Sigmoid colon (tissue), 7 donors: Measurements from ENCODE around the gene MARF1. TPM values are rescaled to one million over a fixed set of nuclear protein-coding genes. Genes with fewer than 3 reads are reported as not detected.
"Not testable (repeated sequence)": the region's sequence is repeated elsewhere in the genome, so short reads cannot be mapped to it uniquely, and the experiment has no call there.

Experiments
- DNase-seq: peaks from one replicate; pipeline ENCODE4 v3.0.0-alpha.2; 2019
- H3K27ac ChIP-seq, 4 donors: fragments of 200-600 bp; sonication (generic); one replicate each; pipeline ENCODE4 v1.5.1; 2016 to 2019; ENCODE audit warnings: mild to moderate bottlenecking in 1 of 4
- H3K27me3 ChIP-seq, 3 donors: fragments of 200-600 bp; sonication (generic); one replicate each; pipeline ENCODE4 v1.5.1; 2019; ENCODE audit warnings: mild to moderate bottlenecking in 1 of 3
- H3K36me3 ChIP-seq, 4 donors: fragments of 200-600 bp; sonication (generic); one replicate each; pipeline ENCODE4 v1.5.1; 2016 to 2019
- H3K4me1 ChIP-seq, 4 donors: fragments of 200-600 bp; sonication (generic); one replicate each; pipeline ENCODE4 v1.5.1; 2017 to 2019
- H3K4me3 ChIP-seq, 4 donors: fragments of 200-600 bp; sonication (generic); one replicate each; pipeline ENCODE4 v1.5.1; 2017 to 2019; ENCODE audit warnings: mild to moderate bottlenecking in 2 of 4, moderate library complexity in 1 of 4
- H3K9me3 ChIP-seq, 4 donors: fragments of 200-600 bp in 3 of 4; sonication (generic) in 3 of 4; one replicate each; pipeline versions ENCODE4 v1.5.1 to v1.6.1; 2013 to 2019
- CTCF ChIP-seq, 4 experiments: fragments of 450-650 bp in 3 of 4; fragments of 200-600 bp in 1 of 4; IDR thresholded peaks; one replicate each; pipeline ENCODE4 v1.5.1; 2016 to 2019; ENCODE audit warnings: antibody characterized with exemption in 4 of 4, mild to moderate bottlenecking in 3 of 4, moderate library complexity in 2 of 4
- EP300 ChIP-seq, 4 donors: sonication (generic); formaldehyde crosslinking; IDR thresholded peaks; one replicate each; pipeline ENCODE4 v1.6.1; 2017; ENCODE audit warnings: antibody characterized with exemption in 4 of 4
- POLR2A ChIP-seq, 2 donors: fragments of 450-650 bp; IDR thresholded peaks; one replicate each; pipeline ENCODE4 v1.6.1; 2016; ENCODE audit warnings: antibody characterized with exemption in 2 of 2, mild to moderate bottlenecking in 2 of 2, moderate library complexity in 2 of 2
- POLR2AphosphoS5 ChIP-seq, 4 donors: sonication (generic); formaldehyde crosslinking; IDR thresholded peaks; one replicate each; pipeline ENCODE4 v1.6.1; 2017; ENCODE audit warnings: antibody characterized with exemption in 4 of 4
- WGBS, 2 donors: extraction: QIAGEN DNeasy Blood & Tissue Kit; methylation state at CpG; one replicate each; pipeline ENCODE4 v1.1.7; 2013; 5-methylcytosine and 5-hydroxymethylcytosine counted together
- intact Hi-C: fragments of 100-400 bp; cut with DNase I; formaldehyde crosslinking; loops from one replicate; pipeline ENCODE4 v1.15.1; 2023
- polyA plus RNA-seq, 3 donors: library from polyadenylated mRNA; stranded (reverse); fragments of 200-250 nt; gene quantifications; one replicate each; pipeline ENCODE4 v1.2.3, GENCODE V29; 2013
- total RNA-seq, 4 donors: library from RNA; depleted of rRNA; stranded (reverse); fragments of >200 nt; gene quantifications; one replicate each; pipeline ENCODE4 v1.1.0, GENCODE V29; 2016
- donor health status: healthy with polysubstance abuse.
- donor health status: Bipolar disorder and iron deficiency.
- donor health status: healthy.

MARF1 gene
- total and polyA plus RNA-seq, 7 donors, result 13.8 to 76.7 (median 43.8) TPM

DNA sequence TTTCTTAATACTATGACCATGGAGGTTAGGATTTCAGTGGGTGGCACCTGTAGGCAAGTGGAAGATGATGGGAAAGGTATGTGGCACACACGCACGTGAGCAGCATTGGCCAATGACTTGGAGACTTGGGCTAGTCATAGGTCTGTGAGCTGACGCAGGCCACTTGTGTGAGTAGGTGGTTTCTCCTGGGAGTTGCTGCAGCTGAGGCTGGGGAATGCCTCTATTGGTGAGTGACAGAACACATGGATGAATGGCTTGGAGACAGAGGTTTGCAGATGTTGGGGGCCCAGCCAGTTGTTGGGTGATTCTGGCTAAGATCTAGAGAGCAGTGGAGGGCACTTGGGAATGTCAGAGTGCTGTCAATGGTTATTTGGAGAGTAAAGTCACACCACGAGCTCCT, 64.1 kb downstream of the MARF1 start:
- H3K9me3 ChIP-seq, result no peaks in the 10 kb centered on the region

GRCh38 chr16:15576960-15577958, 65.7 kb downstream of the MARF1 start:
- Histone ChIP-seq H3K36me3 (peaks cover 0 to 12% (median 5%) of the 10 kb centered on the region in 4 donors), H3K27ac (no peak overlapping the region), H3K4me1 (peaks cover 0 to 4% (median 2%) of the 10 kb centered on the region in 4 donors), H3K4me3 (no peak overlapping the region), H3K9me3 (no peaks in the 10 kb centered on the region), H3K27me3 (no peaks in the 10 kb centered on the region)
- TF ChIP-seq CTCF (IDR thresholded peaks at IDR 0.05), result no peak
- TF ChIP-seq POLR2AphosphoS5 (IDR thresholded peaks at IDR 0.05), result no peak
- TF ChIP-seq POLR2A (IDR thresholded peaks at IDR 0.05), result no peak
- TF ChIP-seq EP300 (IDR thresholded peaks at IDR 0.05), result no peak
- intact Hi-C loops, result no loop called here
- no peak for DNase-seq
- 17 to 77% methylated on average over 20 of the region's 20 CpGs for WGBS, 2 donors

More for the DNA sequence above, 64.1 kb downstream of the MARF1 start:
- TF ChIP-seq CTCF (IDR thresholded peaks at IDR 0.05) (no peak), POLR2A (IDR thresholded peaks at IDR 0.05) (no peak), EP300 (IDR thresholded peaks at IDR 0.05) (no peak), POLR2AphosphoS5 (IDR thresholded peaks at IDR 0.05) (no peak)
- DNase-seq, result no peak
- H3K27me3 ChIP-seq, result no peaks in the 10 kb centered on the region
- H3K4me3 ChIP-seq, result no peak overlapping the region
- H3K4me1 ChIP-seq, result no peaks in the 10 kb centered on the region
- H3K27ac ChIP-seq, result no peak overlapping the region
- intact Hi-C loops, result no loop called here
- WGBS, 2 donors, result 95 to 97% methylated on average over 4 of the region's 4 CpGs
- peaks cover 0 to 28% (median 11%) of the 10 kb centered on the region in 4 donors for H3K36me3 ChIP-seq

DNA sequence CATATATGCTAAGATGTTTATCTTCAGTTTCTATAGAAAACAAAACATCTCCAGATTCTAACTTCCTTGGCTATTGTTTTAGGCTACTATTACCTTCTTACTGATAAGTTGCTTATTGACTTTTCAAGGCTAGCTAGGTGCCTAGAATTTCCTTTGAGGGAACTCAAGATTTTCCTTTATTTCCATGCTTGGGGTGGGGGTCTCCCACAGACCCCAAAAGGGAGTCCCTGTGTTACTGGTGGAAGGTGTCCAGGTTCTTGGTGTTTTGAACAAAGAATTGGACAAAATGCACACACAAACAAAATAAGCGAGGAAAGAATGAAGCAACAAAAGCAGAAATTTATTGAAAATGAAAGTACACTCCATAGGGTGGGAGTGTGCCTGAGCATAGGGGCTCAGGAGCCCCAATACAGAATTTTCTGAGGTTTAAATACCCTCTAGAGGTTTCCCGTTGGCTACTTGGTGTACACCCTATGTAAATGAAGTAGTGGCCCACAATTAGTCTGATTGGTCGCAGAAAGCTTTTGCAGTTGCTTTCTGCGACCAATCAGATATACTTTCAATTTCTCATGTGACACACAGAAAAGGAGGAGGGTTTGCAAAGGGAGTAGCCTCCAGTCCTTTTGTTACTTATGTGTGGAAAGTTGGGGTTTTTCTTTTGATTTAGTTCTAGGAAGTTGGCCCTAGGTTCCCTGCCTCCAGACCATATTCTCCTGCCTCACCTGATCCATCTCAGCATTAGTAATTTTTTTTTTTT, 67.5 kb downstream of the MARF1 start:
- TF ChIP-seq POLR2A (IDR thresholded peaks at IDR 0.05), result no peak
- TF ChIP-seq CTCF (IDR thresholded peaks at IDR 0.05), result no peak
- TF ChIP-seq POLR2AphosphoS5 (IDR thresholded peaks at IDR 0.05), result no peak
- no peak for TF ChIP-seq EP300 (IDR thresholded peaks at IDR 0.05)
- H3K27ac ChIP-seq, result peak overlapping the region in 1 of 4 donors; percentile 4
- no peaks in the 10 kb centered on the region for H3K36me3 ChIP-seq
- 90 to 92% methylated on average over 4 of the region's 4 CpGs for WGBS, 2 donors
- no peaks in the 10 kb centered on the region for H3K9me3 ChIP-seq
- peaks cover 0 to 7% (median 3%) of the 10 kb centered on the region in 4 donors for H3K4me1 ChIP-seq
- no peak for DNase-seq
- no peak overlapping the region for H3K4me3 ChIP-seq
- intact Hi-C loops, result no loop called here
- H3K27me3 ChIP-seq, result no peaks in the 10 kb centered on the region

DNA sequence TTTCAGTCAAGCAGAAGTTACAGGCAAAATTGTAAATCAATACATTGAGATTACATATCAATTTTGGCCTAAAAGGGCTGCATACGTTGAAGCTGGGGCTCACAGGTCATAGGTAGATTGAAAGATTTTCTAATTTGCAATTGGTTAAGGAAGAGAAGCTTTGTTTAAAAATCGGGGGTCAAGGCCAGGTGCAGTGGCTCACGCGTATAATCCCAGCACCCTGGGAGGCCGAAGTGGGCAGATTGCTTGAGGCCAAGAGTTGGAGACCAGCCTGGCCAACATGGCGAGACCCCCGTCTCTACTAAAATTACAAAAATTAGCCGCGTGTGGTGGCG, 68.4 kb downstream of the MARF1 start:
- Histone ChIP-seq H3K9me3 (no peaks in the 10 kb centered on the region), H3K36me3 (peaks cover 0 to 2% (median 0%) of the 10 kb centered on the region in 4 donors), H3K4me3 (no peak overlapping the region), H3K27ac (no peak overlapping the region), H3K27me3 (no peaks in the 10 kb centered on the region), H3K4me1 (peaks cover 0 to 7% (median 3%) of the 10 kb centered on the region in 4 donors)
- DNase-seq, result no peak
- intact Hi-C loops, result no loop called here
- no peak for TF ChIP-seq POLR2A (IDR thresholded peaks at IDR 0.05)
- no peak for TF ChIP-seq POLR2AphosphoS5 (IDR thresholded peaks at IDR 0.05)
- 96 to 97% methylated on average over 10 of the region's 10 CpGs for WGBS, 2 donors

- H3K4me1 ChIP-seq, intact Hi-C loops, H3K4me3 ChIP-seq, H3K27ac ChIP-seq, DNase-seq, H3K9me3 ChIP-seq, H3K27me3 ChIP-seq, H3K36me3 ChIP-seq: not testable (repeated sequence)
- WGBS, 2 donors, result 92 to 94% methylated on average over 11 of the region's 11 CpGs
Measured at GRCh38 chr16:15573896-15574613, 68.9 kb downstream of the MARF1 start.
